Immature natural killer cell (primary cell): Measurements from ENCODE around the gene BRSK2. TPM values are rescaled to one million over a fixed set of nuclear protein-coding genes. Genes with fewer than 3 reads are reported as not detected.
"Not testable (repeated sequence)": the region's sequence is repeated elsewhere in the genome, so short reads cannot be mapped to it uniquely, and the experiment has no call there.

ENCODE experiments used
- DNase-seq, 3 donors: peaks; one replicate each; pipeline ENCODE4 v3.0.0; 2022; ENCODE audit warnings: mixed read lengths in 1 of 3
- H3K27ac Mint-ChIP-seq, 6 donors: one replicate each; pipeline ENCODE4 v1.8.0; 2020; ENCODE audit warnings: mixed read lengths in 6 of 6, mild to moderate bottlenecking in 5 of 6, inconsistent platforms in 4 of 6, moderate library complexity in 3 of 6
- H3K27me3 Mint-ChIP-seq, 3 donors: one replicate each; pipeline ENCODE4 v1.8.0; 2020 to 2021; ENCODE audit warnings: low read depth in 3 of 3, mild to moderate bottlenecking in 3 of 3, mixed read lengths in 3 of 3, moderate library complexity in 3 of 3, inconsistent platforms in 1 of 3
- H3K36me3 Mint-ChIP-seq, 3 donors: one replicate each; pipeline ENCODE4 v1.8.0; 2020; ENCODE audit warnings: mixed read lengths in 3 of 3, inconsistent platforms in 2 of 3, mild to moderate bottlenecking in 2 of 3
- H3K4me1 Mint-ChIP-seq, 2 donors: one replicate each; pipeline ENCODE4 v1.8.0; 2020; ENCODE audit warnings: inconsistent platforms in 2 of 2, mild to moderate bottlenecking in 2 of 2, mixed read lengths in 2 of 2, moderate library complexity in 1 of 2
- H3K4me3 Mint-ChIP-seq, 5 donors: one replicate each; pipeline ENCODE4 v1.8.0; 2020; ENCODE audit warnings: mild to moderate bottlenecking in 5 of 5, mixed read lengths in 5 of 5, inconsistent platforms in 3 of 5, moderate library complexity in 3 of 5
- H3K9me3 Mint-ChIP-seq, 6 donors: one replicate each; pipeline ENCODE4 v1.8.0; 2020; ENCODE audit warnings: mild to moderate bottlenecking in 6 of 6, mixed read lengths in 6 of 6, inconsistent platforms in 4 of 6, moderate library complexity in 3 of 6
- polyA plus RNA-seq, 3 donors: library from polyadenylated mRNA; unstranded; fragments of 300-500 nt; fragmentation: Illumina TruSeq; gene quantifications; one replicate each; pipeline ENCODE4 v1.2.3, GENCODE V29; 2021

The BRSK2 gene
- polyA plus RNA-seq, 3 donors from 2014 or later, result 0.12 TPM; not detected in 2

GRCh38 chr11:1409108-1409851, 19.5 kb downstream of the BRSK2 start:
- no peak for DNase-seq
- Mint-ChIP-seq H3K4me1 (no peaks in the 10 kb centered on the region), H3K36me3 (no peaks in the 10 kb centered on the region), H3K9me3 (no peaks in the 10 kb centered on the region), H3K27me3 (peaks cover 1 to 2% (median 2%) of the 10 kb centered on the region in 3 donors), H3K4me3 (no peak overlapping the region), H3K27ac (no peak overlapping the region)

- not testable (repeated sequence) for H3K4me3 Mint-ChIP-seq, DNase-seq, H3K4me1 Mint-ChIP-seq, H3K9me3 Mint-ChIP-seq, H3K36me3 Mint-ChIP-seq, H3K27ac Mint-ChIP-seq, H3K27me3 Mint-ChIP-seq
Observed at GRCh38 chr11:1409852-1410125, 20.1 kb downstream of the BRSK2 start.

DNA sequence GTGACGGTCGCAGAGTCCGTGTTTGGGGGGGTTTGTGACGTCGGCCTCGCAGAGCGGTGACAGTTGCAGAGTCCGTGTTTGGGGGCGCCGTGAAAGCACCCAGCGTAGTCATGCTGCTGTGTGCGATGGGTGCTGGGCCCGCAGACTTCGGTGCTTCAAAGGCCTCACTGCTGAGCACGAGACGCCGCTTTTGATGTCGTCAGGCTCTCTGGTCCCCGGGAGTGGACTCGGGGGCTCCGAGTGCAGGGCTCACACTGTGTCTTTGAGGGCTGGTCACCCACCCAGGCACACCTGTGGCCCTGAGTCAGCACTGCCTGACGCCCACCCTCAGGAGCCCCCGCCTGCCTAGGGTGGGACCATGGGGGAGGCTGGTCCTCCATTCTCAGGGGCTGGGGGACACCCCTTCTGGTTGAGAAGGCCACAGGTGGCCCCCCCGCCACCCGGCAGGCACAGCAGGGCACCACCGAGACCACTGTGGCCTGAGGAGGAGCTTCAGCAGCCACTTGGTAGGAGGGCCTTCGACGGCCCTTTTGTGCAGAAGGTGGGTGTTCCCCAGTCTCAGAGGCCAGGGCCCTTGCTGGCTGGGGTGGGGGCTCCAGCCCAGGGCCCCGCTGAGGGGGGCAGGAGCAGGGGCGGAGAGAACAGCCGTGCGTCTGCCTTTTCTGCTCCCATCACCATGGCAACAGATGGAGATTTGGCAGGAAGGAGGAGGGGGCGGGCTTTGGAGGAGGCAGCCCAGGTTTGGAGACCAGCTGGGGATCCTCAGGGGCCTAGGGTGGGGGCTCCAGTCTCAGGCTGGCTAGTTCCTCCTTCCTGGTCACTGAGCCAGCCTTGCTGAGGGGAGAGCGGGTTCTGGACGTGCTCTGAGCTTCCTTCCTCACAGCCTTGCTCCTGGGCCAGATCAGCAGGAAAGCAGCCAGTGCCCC, 20.9 kb downstream of the BRSK2 start:
- Mint-ChIP-seq H3K4me1 (no peaks in the 10 kb centered on the region), H3K36me3 (no peaks in the 10 kb centered on the region), H3K9me3 (no peaks in the 10 kb centered on the region), H3K4me3 (no peak overlapping the region), H3K27ac (no peak overlapping the region), H3K27me3 (peaks cover 1 to 4% (median 2%) of the 10 kb centered on the region in 3 donors)
- no peak for DNase-seq

DNA sequence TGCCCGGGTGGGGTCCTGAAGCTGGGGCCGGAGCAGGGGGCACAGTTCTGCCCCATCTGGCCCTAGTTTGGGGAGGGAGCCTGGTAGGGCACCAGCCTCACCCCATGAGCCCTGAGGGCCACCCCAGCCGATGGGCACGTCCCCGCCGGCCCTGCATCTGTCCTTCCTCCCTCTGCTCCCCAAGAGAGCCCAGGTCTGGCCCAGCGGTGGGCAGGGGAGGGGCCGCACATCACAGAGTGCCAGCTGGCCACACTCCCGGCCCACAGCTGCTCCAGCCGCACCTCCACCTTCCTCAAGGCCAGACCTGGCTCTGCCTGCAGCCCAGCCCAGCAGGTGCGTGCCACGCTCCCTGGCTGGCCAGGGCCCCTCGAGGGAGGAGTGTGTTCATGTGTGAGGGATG, 21.6 kb downstream of the BRSK2 start:
- Mint-ChIP-seq H3K9me3 (peaks cover 0 to 7% (median 0%) of the 10 kb centered on the region in 6 donors), H3K36me3 (no peaks in the 10 kb centered on the region), H3K4me3 (no peak overlapping the region), H3K27ac (no peak overlapping the region), H3K27me3 (peaks cover 1 to 4% (median 2%) of the 10 kb centered on the region in 3 donors), H3K4me1 (no peaks in the 10 kb centered on the region)
- no peak for DNase-seq

GRCh38 chr11:1411739-1412138, 22.0 kb downstream of the BRSK2 start:
- DNase-seq, H3K4me3 Mint-ChIP-seq, H3K36me3 Mint-ChIP-seq: not testable (repeated sequence)

DNA sequence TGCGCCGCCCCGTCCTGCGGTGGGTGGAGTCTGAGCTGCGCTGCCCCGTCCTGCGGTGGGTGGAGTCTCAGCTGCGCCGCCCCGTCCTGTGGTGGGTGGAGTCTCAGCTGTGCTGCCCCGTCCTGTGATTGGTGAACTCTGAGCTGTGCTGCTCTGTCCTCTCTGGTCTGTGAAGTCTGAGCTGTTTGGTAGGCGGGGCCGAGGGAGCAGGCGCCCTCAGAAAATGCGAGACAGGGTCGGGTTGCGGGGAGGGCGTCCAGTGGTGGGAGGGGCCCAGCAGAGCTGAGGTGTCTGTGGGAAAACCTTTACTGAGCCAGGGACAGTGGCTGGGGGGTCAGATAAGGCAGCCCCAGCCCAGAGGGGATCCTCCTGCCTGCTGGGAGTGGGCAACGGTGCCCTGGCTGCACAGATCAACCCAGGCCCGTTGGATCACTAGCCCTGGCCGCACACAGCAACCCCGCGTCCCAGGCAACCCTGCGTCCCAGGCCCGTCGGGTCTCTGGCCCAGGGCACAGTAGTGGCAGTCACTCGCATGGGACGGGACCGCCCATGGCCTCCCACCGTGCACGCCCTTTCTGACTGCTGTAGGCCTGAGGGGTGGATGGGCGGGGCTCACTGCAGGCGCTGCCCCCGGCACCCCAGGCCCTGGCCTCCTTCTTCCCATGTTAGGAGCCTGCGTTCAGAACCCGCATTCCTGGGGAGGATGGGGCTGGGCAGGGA, 22.8 kb downstream of the BRSK2 start:
- Mint-ChIP-seq H3K9me3 (peaks cover 0 to 12% (median 8%) of the 10 kb centered on the region in 6 donors), H3K27ac (no peak overlapping the region), H3K36me3 (no peaks in the 10 kb centered on the region), H3K27me3 (peaks cover 1 to 4% (median 2%) of the 10 kb centered on the region in 3 donors), H3K4me1 (no peaks in the 10 kb centered on the region), H3K4me3 (no peak overlapping the region)
- DNase-seq, result no peak

More at GRCh38 chr11:1411739-1412138, 22.0 kb downstream of the BRSK2 start:
- not testable (repeated sequence) for H3K4me1 Mint-ChIP-seq, H3K27ac Mint-ChIP-seq, H3K27me3 Mint-ChIP-seq, H3K9me3 Mint-ChIP-seq

DNA sequence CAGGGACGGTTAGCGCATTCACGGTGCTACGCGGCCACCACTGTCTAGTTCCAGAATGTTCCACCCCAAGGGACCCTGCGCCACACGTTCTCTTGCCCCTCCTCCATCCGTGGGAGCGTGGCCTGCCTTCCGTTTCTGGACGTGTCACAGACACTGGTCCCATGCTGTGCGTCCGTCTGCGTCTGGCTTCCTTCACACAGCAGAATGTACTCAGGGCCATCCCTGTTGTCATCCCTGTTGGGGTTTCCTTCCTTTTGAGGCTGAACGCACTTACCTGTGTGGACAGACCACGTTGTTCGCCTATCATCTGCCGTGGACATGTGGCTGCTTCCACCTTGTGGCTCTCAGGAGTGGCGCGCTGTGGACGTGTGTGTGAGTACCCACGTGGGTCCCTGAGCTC, 24.9 kb downstream of the BRSK2 start:
- Mint-ChIP-seq H3K4me3 (no peak overlapping the region), H3K36me3 (no peaks in the 10 kb centered on the region), H3K27ac (no peak overlapping the region), H3K27me3 (peaks cover 0 to 3% (median under 1%) of the 10 kb centered on the region in 3 donors), H3K4me1 (no peaks in the 10 kb centered on the region), H3K9me3 (peaks cover 4 to 24% (median 19%) of the 10 kb centered on the region in 6 donors)
- no peak for DNase-seq

DNA sequence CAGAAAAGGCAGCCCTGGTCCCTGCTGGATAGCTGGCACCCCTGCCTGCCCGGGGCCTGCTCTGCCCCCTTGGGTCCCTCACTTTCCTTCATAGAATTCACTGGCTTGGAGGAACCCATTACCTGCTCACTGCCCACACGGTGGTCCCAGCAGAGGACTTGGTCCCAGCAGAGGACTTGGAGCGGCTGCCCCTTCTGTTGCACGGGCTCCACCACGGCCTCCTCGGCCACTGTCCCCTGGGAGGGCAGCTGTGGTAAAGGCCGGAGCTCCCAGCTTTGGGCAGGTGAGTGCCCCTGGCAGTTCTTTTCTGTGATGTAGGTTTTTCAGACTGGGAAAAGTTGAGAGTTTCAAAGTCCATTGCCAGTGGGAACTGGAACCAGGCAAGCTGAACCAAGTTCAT, 25.9 kb downstream of the BRSK2 start:
- no peak for DNase-seq
- Mint-ChIP-seq H3K27ac (no peak overlapping the region), H3K4me1 (no peaks in the 10 kb centered on the region), H3K36me3 (no peaks in the 10 kb centered on the region), H3K27me3 (peaks cover 0 to 2% (median 0%) of the 10 kb centered on the region in 3 donors), H3K9me3 (peaks cover 4 to 24% (median 20%) of the 10 kb centered on the region in 6 donors), H3K4me3 (no peak overlapping the region)

GRCh38 chr11:1418192-1418795, 28.6 kb downstream of the BRSK2 start:
- not testable (repeated sequence) for DNase-seq, H3K27ac Mint-ChIP-seq
- H3K9me3 Mint-ChIP-seq, result peaks cover 4 to 24% (median 20%) of the 10 kb centered on the region in 6 donors

GRCh38 chr11:1419811-1420210, 30.1 kb downstream of the BRSK2 start:
- Mint-ChIP-seq H3K27ac (no peak overlapping the region), H3K36me3 (no peaks in the 10 kb centered on the region), H3K4me1 (no peaks in the 10 kb centered on the region)

More at GRCh38 chr11:1418192-1418795, 28.6 kb downstream of the BRSK2 start:
- H3K36me3 Mint-ChIP-seq, H3K4me1 Mint-ChIP-seq, H3K27me3 Mint-ChIP-seq, H3K4me3 Mint-ChIP-seq: not testable (repeated sequence)

DNA sequence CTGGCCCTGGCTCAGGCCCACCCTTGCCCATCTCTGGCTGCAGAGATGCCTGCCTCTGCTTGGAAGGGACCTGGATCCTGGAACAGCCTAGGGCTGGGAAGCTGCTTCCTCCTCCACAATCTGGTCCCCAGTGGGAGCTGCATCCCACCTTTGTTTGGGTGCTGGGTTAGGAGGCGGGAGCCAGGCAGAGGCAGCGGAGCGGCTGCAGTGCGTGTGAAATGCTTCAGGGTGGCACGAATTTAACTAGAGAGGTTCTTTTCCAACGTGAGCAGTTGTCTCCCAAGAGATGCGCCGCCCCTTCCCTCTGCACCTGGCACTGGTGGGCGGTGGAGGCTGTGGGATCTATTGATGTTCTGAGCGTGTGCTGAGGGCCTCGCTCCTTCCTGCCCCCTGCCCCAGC, 31.6 kb downstream of the BRSK2 start:
- Mint-ChIP-seq H3K36me3 (no peaks in the 10 kb centered on the region), H3K27me3 (peaks cover 0 to 2% (median 0%) of the 10 kb centered on the region in 3 donors), H3K9me3 (peaks cover 4 to 24% (median 17%) of the 10 kb centered on the region in 6 donors), H3K27ac (no peak overlapping the region), H3K4me3 (no peak overlapping the region), H3K4me1 (no peaks in the 10 kb centered on the region)
- DNase-seq, result no peak

More at GRCh38 chr11:1419811-1420210, 30.1 kb downstream of the BRSK2 start:
- DNase-seq, result no peak
- Mint-ChIP-seq H3K27me3 (peaks cover 0 to 2% (median 0%) of the 10 kb centered on the region in 3 donors), H3K9me3 (peaks cover 4 to 24% (median 20%) of the 10 kb centered on the region in 6 donors), H3K4me3 (no peak overlapping the region)

DNA sequence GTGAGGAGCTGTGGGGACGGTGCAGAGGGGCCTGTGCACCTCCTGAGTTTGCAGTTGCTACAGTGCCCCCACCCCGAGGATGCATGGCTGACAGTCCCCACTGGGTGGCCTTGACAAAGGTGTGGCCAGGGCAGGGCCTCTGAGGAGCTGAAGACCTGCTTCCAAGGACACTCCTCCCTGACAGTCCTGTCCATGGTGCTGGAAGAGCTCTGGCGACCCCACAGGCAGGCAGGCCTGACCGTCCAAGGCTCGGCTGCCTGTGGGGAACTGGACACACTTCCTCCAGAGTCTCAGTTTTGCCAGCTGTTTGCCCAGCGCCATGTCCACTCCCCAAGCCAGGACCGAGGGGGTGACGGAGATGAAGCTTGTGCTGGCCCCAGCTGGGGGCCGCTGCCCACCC, 32.7 kb downstream of the BRSK2 start:
- Mint-ChIP-seq H3K4me1 (no peaks in the 10 kb centered on the region), H3K27me3 (peaks cover 0 to 2% (median 2%) of the 10 kb centered on the region in 3 donors), H3K9me3 (peaks cover 4 to 15% (median 13%) of the 10 kb centered on the region in 6 donors), H3K27ac (no peak overlapping the region), H3K36me3 (no peaks in the 10 kb centered on the region), H3K4me3 (no peak overlapping the region)
- no peak for DNase-seq

- Mint-ChIP-seq H3K27me3 (peaks cover 0 to 2% (median 2%) of the 10 kb centered on the region in 3 donors), H3K36me3 (no peaks in the 10 kb centered on the region), H3K9me3 (peaks cover 4 to 15% (median 12%) of the 10 kb centered on the region in 6 donors)
Observed at GRCh38 chr11:1422981-1423380, 33.2 kb downstream of the BRSK2 start.

More at GRCh38 chr11:1422981-1423380, 33.2 kb downstream of the BRSK2 start:
- Mint-ChIP-seq H3K4me1 (no peaks in the 10 kb centered on the region), H3K27ac (no peak overlapping the region), H3K4me3 (no peak overlapping the region)
- DNase-seq, result no peak
